PC-9 (cell line): ENCODE results near the gene NT5C1A. TPM values are rescaled to one million over a fixed set of nuclear protein-coding genes. Genes with fewer than 3 reads are reported as not detected.

Experiments
- BruUV-seq: library from RNA; stranded (reverse); fragments of 400-500 nt; replicated peaks from 2 replicates; lab custom pipeline; 2021; lab: Mats Ljungman, UMichigan
- CTCF ChIA-PET: fragments of 300-600 bp; sonication (Branson Sonifier 250); formaldehyde crosslinking; loops from one replicate; lab custom pipeline; 2022; ENCODE audit warnings: antibody characterized with exemption; lab: Charles Lee
- POLR2A ChIA-PET: fragments of 300-600 bp; sonication (Branson Sonifier 250); formaldehyde crosslinking; loops from one replicate; lab custom pipeline; 2022; ENCODE audit warnings: antibody characterized with exemption; ENCODE audit not compliant: unreplicated experiment; lab: Charles Lee
- DNase-seq, 2 experiments: peaks; one replicate each; pipeline versions ENCODE4 v3.0.0 to v3.0.0-alpha.2; 2015 to 2022; ENCODE audit warnings: mixed read lengths in 1 of 2
- H2AFZ ChIP-seq: fragments of 200-600 bp; sonication (generic); 2 replicates; pipeline ENCODE4 v1.8.1; 2017; ENCODE audit warnings: antibody characterized with exemption
- H3F3A ChIP-seq: fragments of 200-600 bp; sonication (generic); 2 replicates; pipeline ENCODE4 v1.8.1; 2017; ENCODE audit warnings: antibody characterized with exemption, mild to moderate bottlenecking, low read depth; ENCODE audit not compliant: insufficient read depth
- H3K27ac ChIP-seq: fragments of 200-600 bp; sonication (generic); 2 replicates; pipeline ENCODE4 v1.6.1; 2016; ENCODE audit warnings: mixed run types
- H3K27me3 ChIP-seq: fragments of 200-600 bp; sonication (generic); 2 replicates; pipeline ENCODE4 v1.6.1; 2016; ENCODE audit warnings: low read depth, mixed run types; ENCODE audit not compliant: insufficient read depth
- H3K36me3 ChIP-seq: fragments of 200-600 bp; sonication (generic); 2 replicates; pipeline ENCODE4 v1.6.1; 2016; ENCODE audit warnings: low read depth, mixed run types
- H3K4me1 ChIP-seq: fragments of 200-600 bp; sonication (generic); replicated peaks from 2 replicates; pipeline ENCODE4 v1.6.1; 2016; ENCODE audit warnings: mixed run types; ENCODE audit not compliant: insufficient read depth
- H3K4me2 ChIP-seq: fragments of 200-600 bp; sonication (generic); 2 replicates; pipeline ENCODE4 v1.6.1; 2017; ENCODE audit warnings: mixed run types
- H3K4me3 ChIP-seq: fragments of 200-600 bp; sonication (generic); 2 replicates; pipeline ENCODE4 v1.6.1; 2016; ENCODE audit warnings: mixed run types
- H3K79me2 ChIP-seq: fragments of 200-600 bp; sonication (generic); 2 replicates; pipeline ENCODE4 v1.6.1; 2017; ENCODE audit warnings: low read depth, mixed run types
- H3K9me2 ChIP-seq: fragments of 200-600 bp; sonication (generic); 2 replicates; pipeline ENCODE4 v1.8.1; 2017; ENCODE audit warnings: mild to moderate bottlenecking; ENCODE audit not compliant: insufficient read depth
- H3K9me3 ChIP-seq: fragments of 200-600 bp; sonication (generic); 2 replicates; pipeline ENCODE4 v1.8.1; 2016; ENCODE audit warnings: low read depth; ENCODE audit not compliant: insufficient read depth
- H4K20me1 ChIP-seq: fragments of 200-600 bp; sonication (generic); 2 replicates; pipeline ENCODE4 v1.8.1; 2017; ENCODE audit not compliant: insufficient read depth
- EZH2 ChIP-seq: fragments of 200-600 bp; sonication (generic); IDR thresholded peaks from 2 replicates; pipeline ENCODE4 v1.8.0; 2017; ENCODE audit warnings: antibody characterized with exemption, low read depth
- intact Hi-C: fragments of 100-400 bp; cut with micrococcal nuclease; formaldehyde crosslinking; loops from one replicate; pipeline ENCODE4 v1.10.0; 2022; ENCODE audit not compliant: unreplicated experiment
- total RNA-seq: library from RNA; stranded (reverse); gene quantifications from 2 replicates; pipeline ENCODE4 v1.2.3, GENCODE V29; 2021
- TF ChIP-seq, protein P1 (sequence below): fragments of 200-600 bp; sonication (generic); conservative IDR thresholded peaks from 2 replicates; pipeline ENCODE4 v1.6.1; 2017; ENCODE audit warnings: mixed run types, antibody characterized with exemption, mild to moderate bottlenecking, moderate library complexity

Gene NT5C1A
- total RNA-seq, 1 experiment from 2014 or later = not detected

DNA sequence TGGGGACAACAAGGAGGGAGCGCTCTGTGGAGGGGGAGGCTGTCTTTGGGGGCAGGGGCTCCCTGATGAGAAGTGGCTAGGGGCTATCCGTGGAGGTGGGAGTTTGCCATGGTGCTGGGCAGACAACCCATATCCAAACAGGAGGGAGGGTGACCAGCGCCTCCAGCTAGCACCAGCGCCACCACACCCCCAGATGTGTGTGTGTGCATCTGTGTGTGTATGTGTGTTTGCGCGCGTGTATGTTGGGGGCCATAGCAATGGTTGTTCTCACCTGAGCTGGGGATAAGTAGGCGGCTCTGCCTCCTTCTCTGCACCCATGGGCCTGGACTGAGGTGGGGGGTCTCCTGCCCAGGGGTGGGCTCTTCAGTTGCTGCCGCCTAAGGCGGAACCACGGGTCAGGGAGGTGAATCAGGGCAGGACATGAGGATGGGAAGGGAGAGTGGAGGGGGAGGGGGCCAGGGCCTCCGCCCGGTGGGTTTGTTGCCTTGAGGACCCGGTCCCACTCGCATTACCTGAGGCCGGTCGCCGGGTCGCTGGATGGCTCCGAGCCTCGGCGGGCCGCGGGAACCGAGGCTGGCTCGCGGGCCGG, 19.0 kb upstream of the NT5C1A start:
- Histone ChIP-seq H2AFZ (peak overlapping the region; percentile 9; the same call in 1 of the 2 replicates), H4K20me1 (no peaks in the 10 kb centered on the region), H3K79me2 (no peaks in the 10 kb centered on the region), H3K27ac (no peak overlapping the region), H3K9me3 (no peaks in the 10 kb centered on the region), H3K27me3 (peaks cover 7% of the 10 kb centered on the region; the same call in 1 of the 2 replicates), H3K9me2 (no peaks in the 10 kb centered on the region), H3K4me2 (peak overlapping the region; percentile 74), H3K4me1 (peaks cover 15% of the 10 kb centered on the region), H3F3A (peaks cover 8% of the 10 kb centered on the region; the same call in 1 of the 2 replicates), H3K36me3 (no peaks in the 10 kb centered on the region), H3K4me3 (peak overlapping the region; percentile 52; the same call in 1 of the 2 replicates)
- TF ChIP-seq EZH2 = no peak
- TF ChIP-seq, protein P1, sequence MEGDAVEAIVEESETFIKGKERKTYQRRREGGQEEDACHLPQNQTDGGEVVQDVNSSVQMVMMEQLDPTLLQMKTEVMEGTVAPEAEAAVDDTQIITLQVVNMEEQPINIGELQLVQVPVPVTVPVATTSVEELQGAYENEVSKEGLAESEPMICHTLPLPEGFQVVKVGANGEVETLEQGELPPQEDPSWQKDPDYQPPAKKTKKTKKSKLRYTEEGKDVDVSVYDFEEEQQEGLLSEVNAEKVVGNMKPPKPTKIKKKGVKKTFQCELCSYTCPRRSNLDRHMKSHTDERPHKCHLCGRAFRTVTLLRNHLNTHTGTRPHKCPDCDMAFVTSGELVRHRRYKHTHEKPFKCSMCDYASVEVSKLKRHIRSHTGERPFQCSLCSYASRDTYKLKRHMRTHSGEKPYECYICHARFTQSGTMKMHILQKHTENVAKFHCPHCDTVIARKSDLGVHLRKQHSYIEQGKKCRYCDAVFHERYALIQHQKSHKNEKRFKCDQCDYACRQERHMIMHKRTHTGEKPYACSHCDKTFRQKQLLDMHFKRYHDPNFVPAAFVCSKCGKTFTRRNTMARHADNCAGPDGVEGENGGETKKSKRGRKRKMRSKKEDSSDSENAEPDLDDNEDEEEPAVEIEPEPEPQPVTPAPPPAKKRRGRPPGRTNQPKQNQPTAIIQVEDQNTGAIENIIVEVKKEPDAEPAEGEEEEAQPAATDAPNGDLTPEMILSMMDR = no peak
- ChIA-PET POLR2A (interaction anchor here (0.6 to 0.9 kb wide), 3 partner anchors 19 to 323 kb away, joined by 3 to 7 read pairs (median 5); no protein-coding TSS in a partner anchor), CTCF (interaction anchor here (0.5 to 2.0 kb wide), 5 partner anchors 10 to 264 kb away, joined by 3 to 13 read pairs (median 3); no protein-coding TSS in a partner anchor)
- BruUV-seq = no TSS peak
- intact Hi-C loops = no loop called here
- no peak for DNase-seq

DNA sequence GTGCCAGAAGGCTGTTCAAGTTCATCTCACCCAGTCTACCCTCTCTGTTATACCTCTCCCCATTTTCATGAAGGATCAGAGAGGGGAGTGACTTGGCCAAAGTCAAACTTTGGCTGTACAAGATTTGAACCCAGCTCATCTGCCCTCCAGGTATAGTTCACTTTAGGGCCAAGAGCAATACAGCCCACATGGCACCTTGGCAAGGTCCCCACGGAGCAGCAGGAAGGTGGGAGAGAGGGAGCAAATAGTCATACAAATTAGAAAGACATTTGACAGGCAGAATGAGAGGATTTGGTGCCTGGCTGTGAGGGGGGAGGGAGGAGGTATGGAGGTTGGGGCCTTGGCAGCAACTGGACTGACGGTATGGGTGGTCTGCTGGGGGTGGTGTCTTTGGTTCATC, 18.3 kb upstream of the NT5C1A start:
- H3K27me3 ChIP-seq = peaks cover 4% of the 10 kb centered on the region; the same call in 1 of the 2 replicates
- H3K4me2 ChIP-seq = no peak overlapping the region
- CTCF ChIA-PET = interaction anchor here (1.0 kb wide), 1 partner anchor 9 kb away, joined by 3 read pairs; no protein-coding TSS in a partner anchor
- H3K9me2 ChIP-seq = no peaks in the 10 kb centered on the region
- no peak overlapping the region for H2AFZ ChIP-seq
- H3K9me3 ChIP-seq = no peaks in the 10 kb centered on the region
- no peak overlapping the region for H3K4me3 ChIP-seq
- H3K79me2 ChIP-seq = no peaks in the 10 kb centered on the region
- intact Hi-C loops = no loop called here
- POLR2A ChIA-PET = no interaction called here
- no TSS peak for BruUV-seq
- no peaks in the 10 kb centered on the region for H4K20me1 ChIP-seq
- H3K4me1 ChIP-seq = peaks cover 15% of the 10 kb centered on the region
- DNase-seq = no peak
- TF ChIP-seq EZH2 = no peak
- TF ChIP-seq, protein P1 = no peak
- H3K27ac ChIP-seq = no peak overlapping the region
- no peaks in the 10 kb centered on the region for H3K36me3 ChIP-seq
- H3F3A ChIP-seq = peaks cover 8% of the 10 kb centered on the region; the same call in 1 of the 2 replicates

DNA sequence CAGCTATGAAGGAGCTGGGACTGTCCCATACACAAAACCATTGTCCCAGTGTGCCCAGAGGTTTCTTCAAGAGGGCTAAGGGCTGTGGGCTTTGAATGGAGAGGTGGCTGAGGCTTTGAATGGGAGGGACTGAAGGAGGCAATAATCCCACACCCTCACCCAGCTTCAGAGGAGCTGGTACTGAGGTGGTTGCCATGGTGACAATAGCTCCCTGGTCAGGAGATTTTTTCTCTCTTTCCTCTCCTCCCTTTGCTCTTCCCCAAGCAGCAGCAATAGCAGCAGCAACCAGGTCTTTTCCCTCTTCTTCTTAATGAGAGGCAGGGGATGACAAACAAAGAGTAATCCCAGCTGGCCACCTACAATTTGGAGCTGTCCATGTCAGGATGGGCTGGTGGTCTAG, 17.7 kb upstream of the NT5C1A start:
- TF ChIP-seq, protein P1 = no peak
- no peak for TF ChIP-seq EZH2
- no peaks in the 10 kb centered on the region for H3K79me2 ChIP-seq
- no peaks in the 10 kb centered on the region for H3K9me2 ChIP-seq
- H3K4me2 ChIP-seq = no peak overlapping the region
- intact Hi-C loops = no loop called here
- H3K36me3 ChIP-seq = no peaks in the 10 kb centered on the region
- peaks cover 8% of the 10 kb centered on the region; the same call in 1 of the 2 replicates for H3F3A ChIP-seq
- CTCF ChIA-PET = no interaction called here
- POLR2A ChIA-PET = no interaction called here
- H2AFZ ChIP-seq = no peak overlapping the region
- no peak overlapping the region for H3K27ac ChIP-seq
- BruUV-seq = no TSS peak
- DNase-seq = no peak
- peaks cover 15% of the 10 kb centered on the region for H3K4me1 ChIP-seq
- peaks cover 3% of the 10 kb centered on the region; the same call in 1 of the 2 replicates for H3K27me3 ChIP-seq
- no peaks in the 10 kb centered on the region for H4K20me1 ChIP-seq
- H3K4me3 ChIP-seq = no peak overlapping the region
- no peaks in the 10 kb centered on the region for H3K9me3 ChIP-seq
